ENCODE measurements around the gene MAP4K3.
A peak's percentile ranks its signal among the peaks of the same experiment; 100 is the strongest.
"Not testable (repeated sequence)": the region's sequence is repeated elsewhere in the genome, so short reads cannot be mapped to it uniquely, and the experiment has no call there.

MAP4K3 gene

DNA sequence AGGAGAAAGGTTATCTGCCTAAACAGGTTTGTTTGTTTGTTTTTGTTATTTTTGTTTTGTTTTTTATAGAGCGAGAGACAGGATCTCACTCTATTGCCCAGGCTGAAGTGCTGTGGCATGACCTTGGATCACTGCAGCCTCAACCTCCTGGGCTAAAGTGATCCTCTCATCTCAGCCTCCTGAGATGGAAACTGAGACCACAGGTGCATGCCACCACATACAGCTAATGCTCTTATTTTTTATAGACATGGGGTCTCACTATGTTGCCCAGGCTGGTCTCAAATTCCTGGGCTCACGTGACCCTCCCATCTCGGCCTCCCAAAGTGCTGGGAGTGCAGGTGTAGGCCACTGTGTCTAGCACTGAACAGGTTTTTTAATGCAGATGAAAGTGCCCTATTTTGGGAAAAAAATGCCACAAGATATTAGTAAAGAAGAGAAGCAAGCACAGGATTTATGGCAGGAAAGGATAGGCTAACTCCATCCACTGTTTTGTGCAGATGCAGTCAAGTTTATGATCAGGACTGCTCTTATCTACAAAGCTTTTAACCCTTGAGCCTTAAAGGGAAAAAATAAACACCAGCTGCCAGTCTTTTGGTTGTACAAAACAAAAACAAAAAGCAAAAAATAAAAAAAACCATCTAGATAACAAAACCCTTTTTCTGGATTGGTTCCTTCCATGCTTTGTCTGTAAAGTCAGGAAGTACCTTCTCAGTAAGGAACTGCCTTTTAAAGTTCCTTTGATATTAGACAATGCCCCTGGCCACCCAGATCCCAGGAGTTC lies 29.4 kb downstream of the MAP4K3 start:
- no peak for DNase-seq

DNA sequence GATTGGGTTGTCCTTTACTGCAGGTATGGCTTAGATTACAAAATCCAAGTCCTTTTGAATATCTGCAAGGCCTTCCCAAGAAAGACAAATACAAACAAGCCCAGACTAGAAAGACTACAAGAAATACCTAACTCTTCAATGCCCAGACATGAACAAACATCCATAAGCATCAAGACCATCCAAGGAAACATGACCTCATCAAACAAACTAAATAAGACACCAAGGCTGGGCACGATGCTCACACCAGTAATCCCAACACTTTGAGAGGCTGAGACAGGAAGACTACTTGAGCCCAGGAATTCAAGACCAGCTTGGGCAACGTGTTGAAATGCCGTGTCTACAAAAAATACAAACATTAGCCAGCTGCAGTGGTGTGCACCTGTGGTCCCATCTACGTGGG lies 31.7 kb downstream of the MAP4K3 start:
- DNase-seq = no peak

- DNase-seq = no peak
These were observed 33.8 kb downstream of the MAP4K3 start for GRCh38 chr2:39403311-39403710.

- no peak for DNase-seq
These were observed 35.8 kb downstream of the MAP4K3 start for GRCh38 chr2:39401319-39401718.

- no peak for DNase-seq
These were observed 37.5 kb downstream of the MAP4K3 start for GRCh38 chr2:39399570-39399969.

DNA sequence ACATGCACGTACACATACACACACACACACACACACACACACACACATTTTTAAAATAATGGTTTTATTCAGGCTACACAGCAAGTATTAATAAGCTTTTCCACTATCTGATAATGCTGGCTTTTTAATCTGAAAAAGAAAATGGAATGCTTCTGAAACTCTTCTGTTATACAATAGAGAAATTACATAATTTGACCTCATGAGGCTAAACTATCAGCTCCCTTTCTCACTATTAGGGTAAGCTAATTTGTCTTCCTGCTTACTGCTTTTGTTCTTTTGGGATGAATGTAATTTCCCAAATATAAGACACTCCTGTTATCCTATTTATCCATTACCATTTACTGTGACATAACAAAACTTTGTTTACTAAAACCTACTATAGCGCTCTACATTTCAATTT lies 41.8 kb downstream of the MAP4K3 start:
- no peak for DNase-seq

DNA sequence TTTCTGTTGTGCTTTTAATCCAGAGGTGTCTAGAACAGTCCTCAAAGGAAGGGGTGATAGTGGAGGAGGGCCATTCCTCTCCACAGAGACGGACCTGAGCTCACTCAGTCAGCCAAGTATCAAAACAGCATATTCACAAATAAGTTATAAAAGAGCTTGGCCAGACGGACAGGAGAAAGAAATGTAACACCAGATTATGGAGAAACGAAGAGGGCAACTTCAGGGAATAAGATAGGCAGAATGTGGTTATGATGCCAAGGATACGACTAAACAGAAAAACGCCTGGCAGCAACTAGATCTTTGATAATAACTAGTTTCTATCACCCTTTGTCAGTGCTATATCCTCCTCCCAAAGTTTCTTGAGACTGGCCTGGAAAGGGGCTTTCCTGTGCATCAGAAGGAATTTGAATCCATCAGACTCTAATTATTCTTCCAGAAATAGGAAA lies 42.5 kb downstream of the MAP4K3 start:
- no peak for DNase-seq

DNA sequence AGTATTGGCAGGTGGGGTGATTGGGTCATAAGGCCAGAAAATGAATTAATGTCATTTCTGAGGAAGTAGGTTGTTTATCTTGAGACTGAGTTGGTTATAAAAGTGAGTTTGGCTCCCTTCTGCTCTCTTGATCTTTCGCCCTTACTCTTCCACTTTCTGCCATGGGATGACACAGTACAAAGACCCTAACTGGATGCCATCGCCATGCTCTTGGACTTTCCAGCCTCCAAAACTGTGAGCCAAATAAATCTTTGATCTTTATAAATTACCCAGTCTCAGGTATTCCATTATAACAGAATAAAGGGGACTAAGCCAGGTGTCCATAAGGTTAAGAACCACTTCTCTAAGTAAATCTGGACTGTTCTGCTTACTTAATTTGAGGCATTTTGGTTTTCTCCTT lies 44.4 kb downstream of the MAP4K3 start:
- no peak for DNase-seq

GRCh38 chr2:39390216-39390615 lies 46.9 kb downstream of the MAP4K3 start:
- DNase-seq = peak; percentile 38

DNA sequence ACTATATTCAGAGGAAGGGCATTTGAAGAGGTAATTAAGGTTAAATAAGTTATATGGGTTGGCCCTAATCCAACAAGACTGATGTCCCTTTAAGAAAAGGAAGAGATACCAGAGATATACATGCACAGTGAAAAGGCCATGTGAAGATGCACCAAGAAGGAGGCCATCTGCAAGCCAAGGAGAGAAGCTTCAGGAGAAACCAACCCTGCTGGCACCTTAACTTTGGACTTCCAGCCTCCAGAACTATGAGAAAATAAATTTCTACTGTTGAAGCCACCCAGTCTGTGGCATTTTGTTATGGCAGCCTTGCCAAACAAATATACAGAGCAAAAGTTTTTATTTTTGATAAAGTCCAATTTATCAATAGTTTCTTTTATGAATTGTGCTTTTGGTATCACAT lies 51.0 kb downstream of the MAP4K3 start:
- no peak for DNase-seq

GRCh38 chr2:39385172-39385571 lies 51.9 kb downstream of the MAP4K3 start:
- no peak for DNase-seq

DNA sequence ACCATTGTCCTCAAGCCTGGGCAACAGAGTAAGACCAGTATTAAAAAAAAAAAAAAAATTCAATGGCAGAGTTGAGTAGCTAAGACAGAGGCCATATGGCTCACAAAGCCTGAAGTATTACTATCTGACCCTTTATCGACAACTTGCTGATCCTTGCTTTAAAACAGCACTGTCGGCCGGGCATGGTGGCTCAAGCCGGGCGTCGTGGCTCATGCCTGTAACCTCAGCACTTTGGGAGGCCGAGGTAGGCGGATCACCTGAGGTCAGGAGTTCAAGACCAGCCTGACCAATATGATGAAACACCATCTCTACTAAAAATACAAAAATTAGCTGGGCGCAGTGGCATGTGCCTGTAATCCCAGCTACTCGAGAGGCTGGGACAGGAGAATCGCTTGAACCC lies 53.0 kb downstream of the MAP4K3 start:
- DNase-seq = not testable (repeated sequence)

GRCh38 chr2:39383146-39383545 lies 53.9 kb downstream of the MAP4K3 start:
- DNase-seq = no peak

DNA sequence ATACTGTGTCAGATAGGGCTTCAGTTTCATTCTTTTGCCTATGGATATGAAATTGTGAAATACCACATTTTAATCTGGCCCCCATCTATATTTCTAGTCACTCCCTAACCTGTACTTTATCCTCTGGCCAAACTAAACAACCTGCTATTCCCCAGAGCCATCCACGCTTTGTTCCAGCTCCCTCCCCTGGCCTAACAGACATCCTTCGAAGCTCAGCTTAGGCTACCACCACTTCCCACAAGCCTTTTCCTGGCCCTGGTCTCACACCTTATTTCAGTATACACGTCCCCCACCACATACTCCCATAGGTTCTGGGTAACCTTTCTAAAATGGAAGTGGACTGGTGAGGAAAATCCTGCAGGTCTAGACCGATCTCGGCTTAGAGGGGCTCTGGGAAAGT lies 55.4 kb downstream of the MAP4K3 start:
- DNase-seq = no peak

- peak; percentile 56 for DNase-seq
These were observed 56.4 kb downstream of the MAP4K3 start for GRCh38 chr2:39380525-39381150.

- DNase-seq = peak; percentile 51
These were observed 57.2 kb downstream of the MAP4K3 start for GRCh38 chr2:39379643-39380524.

GRCh38 chr2:39378968-39379367 lies 58.1 kb downstream of the MAP4K3 start:
- DNase-seq = no peak

GRCh38 chr2:39377226-39377939 lies 59.7 kb downstream of the MAP4K3 start:
- no peak for DNase-seq

GRCh38 chr2:39375917-39376316 lies 61.2 kb downstream of the MAP4K3 start:
- DNase-seq = no peak

- DNase-seq = no peak
These were observed 63.8 kb downstream of the MAP4K3 start for GRCh38 chr2:39373181-39373802.

- DNase-seq = no peak
These were observed 67.0 kb downstream of the MAP4K3 start for GRCh38 chr2:39370101-39370500.

DNA sequence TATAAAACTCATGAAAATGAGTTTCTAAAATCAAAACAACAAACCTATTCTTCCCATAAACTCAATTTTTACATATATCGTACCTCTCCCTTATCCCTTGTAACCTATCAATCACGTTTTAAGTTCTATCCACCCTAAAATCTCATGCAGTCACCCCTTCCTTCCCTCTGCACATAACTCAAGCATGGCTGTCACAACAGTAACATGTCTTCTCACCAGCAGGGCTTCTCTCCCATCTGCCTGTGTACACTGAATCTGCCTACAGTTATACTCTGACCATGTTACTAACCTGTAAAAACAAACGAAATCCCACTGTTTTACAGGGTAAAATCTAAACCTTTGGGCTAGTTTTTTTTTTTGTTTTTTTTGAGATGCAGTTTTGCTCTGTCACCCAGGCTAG lies 68.2 kb downstream of the MAP4K3 start:
- no peak for DNase-seq

Data from fibroblast of skin of right quadriceps (primary cell).